Uterus (tissue), 2 donors: ENCODE measurements around the gene PICALM.

Experiments used
- POLR2A ChIP-seq, 2 donors: fragments of 450-650 bp; IDR thresholded peaks; one replicate each; pipeline ENCODE4 v1.6.1; 2016; ENCODE audit warnings: antibody characterized with exemption in 2 of 2, mild to moderate bottlenecking in 1 of 2, moderate library complexity in 1 of 2
- TF ChIP-seq, protein P1 (sequence below), 4 experiments: fragments of 200-600 bp in 2 of 4; fragments of 450-650 bp in 2 of 4; sonication (generic) in 2 of 4; IDR thresholded peaks; one replicate each; pipeline ENCODE4 v1.5.1; 2016 to 2019; ENCODE audit warnings: antibody characterized with exemption in 4 of 4, mild to moderate bottlenecking in 2 of 4, moderate library complexity in 1 of 4

DNA sequence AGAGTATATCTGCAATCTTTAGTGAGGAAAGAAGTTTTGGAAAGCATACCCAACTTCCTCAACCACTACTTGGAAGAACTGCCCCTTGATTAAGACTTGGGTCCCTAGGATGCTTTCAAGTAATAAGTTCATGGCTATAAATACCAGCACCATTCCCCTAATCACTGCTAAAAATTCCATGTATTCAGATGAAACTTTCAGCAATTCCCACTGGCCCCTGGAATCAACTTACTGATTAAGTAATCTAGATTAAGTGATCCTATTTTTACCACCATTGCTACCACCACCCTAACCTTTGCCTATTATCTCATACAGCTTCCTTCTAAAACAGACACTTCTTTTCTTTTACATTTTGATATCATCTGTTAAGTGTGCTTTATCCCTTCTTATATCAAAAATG, 10.5 kb downstream of the PICALM start:
- TF ChIP-seq, protein P1, sequence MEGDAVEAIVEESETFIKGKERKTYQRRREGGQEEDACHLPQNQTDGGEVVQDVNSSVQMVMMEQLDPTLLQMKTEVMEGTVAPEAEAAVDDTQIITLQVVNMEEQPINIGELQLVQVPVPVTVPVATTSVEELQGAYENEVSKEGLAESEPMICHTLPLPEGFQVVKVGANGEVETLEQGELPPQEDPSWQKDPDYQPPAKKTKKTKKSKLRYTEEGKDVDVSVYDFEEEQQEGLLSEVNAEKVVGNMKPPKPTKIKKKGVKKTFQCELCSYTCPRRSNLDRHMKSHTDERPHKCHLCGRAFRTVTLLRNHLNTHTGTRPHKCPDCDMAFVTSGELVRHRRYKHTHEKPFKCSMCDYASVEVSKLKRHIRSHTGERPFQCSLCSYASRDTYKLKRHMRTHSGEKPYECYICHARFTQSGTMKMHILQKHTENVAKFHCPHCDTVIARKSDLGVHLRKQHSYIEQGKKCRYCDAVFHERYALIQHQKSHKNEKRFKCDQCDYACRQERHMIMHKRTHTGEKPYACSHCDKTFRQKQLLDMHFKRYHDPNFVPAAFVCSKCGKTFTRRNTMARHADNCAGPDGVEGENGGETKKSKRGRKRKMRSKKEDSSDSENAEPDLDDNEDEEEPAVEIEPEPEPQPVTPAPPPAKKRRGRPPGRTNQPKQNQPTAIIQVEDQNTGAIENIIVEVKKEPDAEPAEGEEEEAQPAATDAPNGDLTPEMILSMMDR (IDR thresholded peaks at IDR 0.05), result no peak
- no peak for TF ChIP-seq POLR2A (IDR thresholded peaks at IDR 0.05)
